ENCODE measurements around the gene SALL1.

SALL1 gene

GRCh38 chr16:51109173-51109572, 41.9 kb downstream of the SALL1 start:
- Histone ChIP-seq H4K91ac (ENCODE audit: low read depth, low read length, poor library complexity) (no peak overlapping the region), H2BK15ac (ENCODE audit: low read length) (no peak overlapping the region), H3K4me2 (ENCODE audit: insufficient read depth, low read length, poor library complexity, severe bottlenecking) (no peak overlapping the region), H2BK5ac (ENCODE audit: low read length) (no peak overlapping the region), H3K4ac (ENCODE audit: low read length) (no peak overlapping the region), H3K27me3 (ENCODE audit: control insufficient read depth in 3 of 3, insufficient read depth in 3 of 3, low read depth in 1 of 3, low read length in 3 of 3) (peaks cover 0 to 63% (median 19%) of the 10 kb centered on the region in 3 experiments), H3K14ac (ENCODE audit: low read length) (no peak overlapping the region), H2BK120ac (ENCODE audit: low read depth, low read length) (no peak overlapping the region), H3K9ac (ENCODE audit: low read depth, low read length, poor library complexity) (no peak overlapping the region), H3K9me3 (replicated peaks in 1 of 2; ENCODE audit: control insufficient read depth in 2 of 2, insufficient read depth in 1 of 2, low read depth in 1 of 2, low read length in 2 of 2) (no peaks in the 10 kb centered on the region), H3K23ac (ENCODE audit: low read depth, low read length, poor library complexity) (no peak overlapping the region), H3K18ac (ENCODE audit: low read length) (no peak overlapping the region), H2AK5ac (ENCODE audit: low read depth, low read length) (no peak overlapping the region), H3K4me1 (ENCODE audit: control insufficient read depth in 2 of 2, insufficient read depth in 1 of 2, low read depth in 1 of 2, low read length in 2 of 2) (peaks cover 5 to 23% of the 10 kb centered on the region in 2 donors), H3K4me3 (ENCODE audit: low read length in 2 of 2) (no peak overlapping the region), H3K27ac (replicated peaks; ENCODE audit: low read length) (no peak overlapping the region), H3K36me3 (replicated peaks in 1 of 2; ENCODE audit: control insufficient read depth in 2 of 2, insufficient read depth in 2 of 2, low read length in 2 of 2) (no peaks in the 10 kb centered on the region), H2BK12ac (ENCODE audit: low read length) (no peak overlapping the region), H4K8ac (ENCODE audit: low read depth, low read length) (no peak overlapping the region), H3K79me1 (ENCODE audit: low read depth, low read length) (no peaks in the 10 kb centered on the region), H2AFZ (ENCODE audit: low read length) (no peak overlapping the region)
- no peak for DNase-seq (ENCODE audit: low spot score)
- no CpG with 5 or more reads among the region's 2 CpGs for WGBS, 2 donors (ENCODE audit: extremely low coverage in 2 of 2, insufficient read length in 2 of 2, insufficient replicate concordance in 1 of 2)

DNA sequence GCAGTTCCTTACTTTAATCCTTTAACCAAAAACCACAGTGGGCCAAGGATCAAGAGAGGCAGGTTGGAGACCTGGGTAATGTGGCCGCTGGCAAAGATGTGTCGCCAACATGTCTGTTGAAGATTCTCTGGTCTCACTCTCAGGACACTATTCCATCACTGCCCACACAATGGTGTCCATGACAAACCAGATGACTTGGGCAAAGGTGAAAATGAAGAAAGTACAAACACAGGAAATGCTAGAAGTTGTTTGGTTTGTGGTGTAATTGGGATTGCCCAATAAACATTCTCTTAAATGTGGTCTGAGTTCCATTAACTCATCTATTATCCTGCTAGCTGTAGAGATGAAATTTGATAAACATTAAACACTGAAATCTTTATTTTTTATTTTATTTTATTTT, 43.3 kb downstream of the SALL1 start:
- H3K9me3 ChIP-seq (replicated peaks in 1 of 2; ENCODE audit: control insufficient read depth in 2 of 2, insufficient read depth in 1 of 2, low read depth in 1 of 2, low read length in 2 of 2) = no peaks in the 10 kb centered on the region
- no CpG with 5 or more reads among the region's 2 CpGs for WGBS, 2 donors (ENCODE audit: extremely low coverage in 2 of 2, insufficient read length in 2 of 2, insufficient replicate concordance in 1 of 2)
- no peak for DNase-seq (ENCODE audit: low spot score)
- peaks cover 0 to 12% of the 10 kb centered on the region in 2 donors for H3K4me1 ChIP-seq (ENCODE audit: control insufficient read depth in 2 of 2, insufficient read depth in 1 of 2, low read depth in 1 of 2, low read length in 2 of 2)
- no peak overlapping the region for H3K4me3 ChIP-seq (ENCODE audit: low read length in 2 of 2)
- no peak overlapping the region for H2AK5ac ChIP-seq (ENCODE audit: low read depth, low read length)
- no peak overlapping the region for H3K23ac ChIP-seq (ENCODE audit: low read depth, low read length, poor library complexity)
- H3K27me3 ChIP-seq (ENCODE audit: control insufficient read depth in 3 of 3, insufficient read depth in 3 of 3, low read depth in 1 of 3, low read length in 3 of 3) = peaks cover 0 to 53% (median 9%) of the 10 kb centered on the region in 3 experiments
- H3K9ac ChIP-seq (ENCODE audit: low read depth, low read length, poor library complexity) = no peak overlapping the region
- no peak overlapping the region for H2BK120ac ChIP-seq (ENCODE audit: low read depth, low read length)
- H3K4me2 ChIP-seq (ENCODE audit: insufficient read depth, low read length, poor library complexity, severe bottlenecking) = no peak overlapping the region
- no peak overlapping the region for H3K14ac ChIP-seq (ENCODE audit: low read length)
- H2BK12ac ChIP-seq (ENCODE audit: low read length) = no peak overlapping the region
- no peak overlapping the region for H3K4ac ChIP-seq (ENCODE audit: low read length)
- H4K91ac ChIP-seq (ENCODE audit: low read depth, low read length, poor library complexity) = no peak overlapping the region
- no peaks in the 10 kb centered on the region for H3K36me3 ChIP-seq (replicated peaks in 1 of 2; ENCODE audit: control insufficient read depth in 2 of 2, insufficient read depth in 2 of 2, low read length in 2 of 2)
- H4K8ac ChIP-seq (ENCODE audit: low read depth, low read length) = no peak overlapping the region
- H3K18ac ChIP-seq (ENCODE audit: low read length) = no peak overlapping the region
- H3K79me1 ChIP-seq (ENCODE audit: low read depth, low read length) = no peaks in the 10 kb centered on the region
- H2BK5ac ChIP-seq (ENCODE audit: low read length) = no peak overlapping the region
- no peak overlapping the region for H3K27ac ChIP-seq (replicated peaks; ENCODE audit: low read length)
- no peak overlapping the region for H2AFZ ChIP-seq (ENCODE audit: low read length)
- H2BK15ac ChIP-seq (ENCODE audit: low read length) = no peak overlapping the region

- Histone ChIP-seq H2BK15ac (ENCODE audit: low read length) (no peak overlapping the region), H3K4me1 (ENCODE audit: control insufficient read depth in 2 of 2, insufficient read depth in 1 of 2, low read depth in 1 of 2, low read length in 2 of 2) (peaks cover 0 to under 1% of the 10 kb centered on the region in 2 donors), H3K9ac (ENCODE audit: low read depth, low read length, poor library complexity) (no peak overlapping the region), H3K23ac (ENCODE audit: low read depth, low read length, poor library complexity) (no peak overlapping the region), H3K14ac (ENCODE audit: low read length) (no peak overlapping the region), H3K4me2 (ENCODE audit: insufficient read depth, low read length, poor library complexity, severe bottlenecking) (no peak overlapping the region), H3K9me3 (replicated peaks in 1 of 2; ENCODE audit: control insufficient read depth in 2 of 2, insufficient read depth in 1 of 2, low read depth in 1 of 2, low read length in 2 of 2) (no peaks in the 10 kb centered on the region), H2AK5ac (ENCODE audit: low read depth, low read length) (no peak overlapping the region), H3K27ac (replicated peaks; ENCODE audit: low read length) (no peak overlapping the region), H3K79me1 (ENCODE audit: low read depth, low read length) (no peaks in the 10 kb centered on the region), H3K4ac (ENCODE audit: low read length) (no peak overlapping the region), H3K27me3 (ENCODE audit: control insufficient read depth in 3 of 3, insufficient read depth in 3 of 3, low read depth in 1 of 3, low read length in 3 of 3) (peaks cover 0 to 51% (median 1%) of the 10 kb centered on the region in 3 experiments), H4K91ac (ENCODE audit: low read depth, low read length, poor library complexity) (no peak overlapping the region), H3K4me3 (ENCODE audit: low read length in 2 of 2) (no peak overlapping the region), H3K18ac (ENCODE audit: low read length) (no peak overlapping the region), H2AFZ (ENCODE audit: low read length) (no peak overlapping the region), H2BK12ac (ENCODE audit: low read length) (no peak overlapping the region), H4K8ac (ENCODE audit: low read depth, low read length) (no peak overlapping the region), H2BK5ac (ENCODE audit: low read length) (no peak overlapping the region), H2BK120ac (ENCODE audit: low read depth, low read length) (no peak overlapping the region), H3K36me3 (replicated peaks in 1 of 2; ENCODE audit: control insufficient read depth in 2 of 2, insufficient read depth in 2 of 2, low read length in 2 of 2) (no peaks in the 10 kb centered on the region)
- no peak for DNase-seq (ENCODE audit: low spot score)
- WGBS, 2 donors (ENCODE audit: extremely low coverage in 2 of 2, insufficient read length in 2 of 2, insufficient replicate concordance in 1 of 2) = no CpG with 5 or more reads among the region's 2 CpGs
Observed at GRCh38 chr16:51106535-51106934, 44.5 kb downstream of the SALL1 start.

DNA sequence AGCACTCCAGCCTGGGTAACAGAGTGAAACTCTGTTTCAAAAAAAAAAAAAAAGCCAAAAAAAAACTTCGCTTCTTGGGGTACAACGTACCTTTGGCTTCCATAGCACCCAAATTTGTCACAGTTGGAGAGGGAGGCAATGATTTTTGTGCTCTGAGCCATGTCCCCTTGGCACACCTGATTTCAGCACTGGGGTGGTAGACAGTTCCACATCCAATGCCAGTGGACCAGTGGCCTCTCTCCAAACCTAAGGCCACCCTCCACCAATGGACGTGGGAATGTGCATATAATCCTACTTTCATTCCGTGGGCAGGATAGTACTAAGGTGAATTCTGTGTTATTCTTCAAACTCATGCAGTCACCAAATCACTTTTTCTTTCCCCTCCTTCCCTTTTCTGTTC, 47.5 kb downstream of the SALL1 start:
- H2AK5ac ChIP-seq (ENCODE audit: low read depth, low read length) = no peak overlapping the region
- no peak overlapping the region for H3K18ac ChIP-seq (ENCODE audit: low read length)
- no peak overlapping the region for H3K9ac ChIP-seq (ENCODE audit: low read depth, low read length, poor library complexity)
- H3K14ac ChIP-seq (ENCODE audit: low read length) = no peak overlapping the region
- no CpG with 5 or more reads among the region's 4 CpGs for WGBS, 2 donors (ENCODE audit: extremely low coverage in 2 of 2, insufficient read length in 2 of 2, insufficient replicate concordance in 1 of 2)
- H4K91ac ChIP-seq (ENCODE audit: low read depth, low read length, poor library complexity) = no peak overlapping the region
- no peak overlapping the region for H2BK15ac ChIP-seq (ENCODE audit: low read length)
- H3K4me1 ChIP-seq (ENCODE audit: control insufficient read depth in 2 of 2, insufficient read depth in 1 of 2, low read depth in 1 of 2, low read length in 2 of 2) = no peaks in the 10 kb centered on the region
- no peak overlapping the region for H2BK12ac ChIP-seq (ENCODE audit: low read length)
- H3K9me3 ChIP-seq (replicated peaks in 1 of 2; ENCODE audit: control insufficient read depth in 2 of 2, insufficient read depth in 1 of 2, low read depth in 1 of 2, low read length in 2 of 2) = no peaks in the 10 kb centered on the region
- H2AFZ ChIP-seq (ENCODE audit: low read length) = no peak overlapping the region
- peaks cover 0 to 33% (median 0%) of the 10 kb centered on the region in 3 experiments for H3K27me3 ChIP-seq (ENCODE audit: control insufficient read depth in 3 of 3, insufficient read depth in 3 of 3, low read depth in 1 of 3, low read length in 3 of 3)
- DNase-seq (ENCODE audit: low spot score) = no peak
- H3K4ac ChIP-seq (ENCODE audit: low read length) = no peak overlapping the region
- no peak overlapping the region for H3K4me3 ChIP-seq (ENCODE audit: low read length in 2 of 2)
- no peak overlapping the region for H2BK5ac ChIP-seq (ENCODE audit: low read length)
- no peak overlapping the region for H3K23ac ChIP-seq (ENCODE audit: low read depth, low read length, poor library complexity)
- H4K8ac ChIP-seq (ENCODE audit: low read depth, low read length) = no peak overlapping the region
- H3K27ac ChIP-seq (replicated peaks; ENCODE audit: low read length) = no peak overlapping the region
- H3K36me3 ChIP-seq (replicated peaks in 1 of 2; ENCODE audit: control insufficient read depth in 2 of 2, insufficient read depth in 2 of 2, low read length in 2 of 2) = no peaks in the 10 kb centered on the region
- no peak overlapping the region for H2BK120ac ChIP-seq (ENCODE audit: low read depth, low read length)
- H3K4me2 ChIP-seq (ENCODE audit: insufficient read depth, low read length, poor library complexity, severe bottlenecking) = no peak overlapping the region
- no peaks in the 10 kb centered on the region for H3K79me1 ChIP-seq (ENCODE audit: low read depth, low read length)
